HepG2 (cell line): ENCODE results near the gene LZTR1.

Source experiments
- ATF1 ChIP-seq: IDR thresholded peaks from 2 replicates; pipeline ENCODE4 v1.6.1; 2016; ENCODE audit warnings: mild to moderate bottlenecking, control low read depth
- EHMT2 ChIP-seq: fragments of 200-600 bp; sonication (generic); IDR thresholded peaks from 2 replicates; pipeline ENCODE4 v1.7.0; 2017; ENCODE audit warnings: antibody characterized with exemption, low read depth, low read length, borderline replicate concordance
- HNRNPLL ChIP-seq: fragments of 200-400 bp; formaldehyde crosslinking; IDR thresholded peaks from 2 replicates; pipeline ENCODE4 v1.6.1; 2017; ENCODE audit warnings: mild to moderate bottlenecking, low read depth, low read length; ENCODE audit not compliant: poor library complexity, severe bottlenecking
- POLR2A ChIP-seq, 2 experiments: IDR thresholded peaks; 2 replicates each; pipeline ENCODE4 v1.6.1; 2011; ENCODE audit warnings: low read depth in 2 of 2, low read length in 2 of 2, mild to moderate bottlenecking in 1 of 2, moderate library complexity in 1 of 2; ENCODE audit not compliant: insufficient read depth in 1 of 2
- SAFB2 ChIP-seq: sonication (generic); formaldehyde crosslinking; IDR thresholded peaks from 2 replicates; pipeline ENCODE4 v1.5.1; 2020; ENCODE audit warnings: missing genetic modification reagents, low read depth, mild to moderate bottlenecking, borderline replicate concordance
- ZNF232 ChIP-seq: sonication (generic); formaldehyde crosslinking; IDR thresholded peaks from 2 replicates; pipeline ENCODE4 v1.4.0; 2020; ENCODE audit warnings: missing genetic modification reagents, borderline replicate concordance

GRCh38 chr22:20949698-20950183, 32.4 kb upstream of the LZTR1 start:
- no peak for TF ChIP-seq POLR2A (IDR thresholded peaks at IDR 0.05; ENCODE audit: insufficient read depth in 1 of 2, low read depth in 2 of 2, low read length in 2 of 2)
- no peak for TF ChIP-seq HNRNPLL
- no peak for TF ChIP-seq ATF1 (CRISPR knock-in tag)
- no peak for TF ChIP-seq SAFB2
- no peak for TF ChIP-seq ZNF232 (CRISPR knock-in tag)
- no peak for TF ChIP-seq EHMT2
